SK-N-SH treated with all-trans-retinoic acid at 6 μM for 48 hours (cell line): ENCODE data around the gene EPB41L4A.

Source experiments
- ARNTL ChIP-seq: fragments of 450-650 bp; formaldehyde crosslinking; IDR thresholded peaks from 2 replicates; pipeline ENCODE4 v1.5.0; 2020; ENCODE audit warnings: low read depth, mild to moderate bottlenecking, moderate library complexity, borderline replicate concordance
- PPARA ChIP-seq: fragments of 250-450 bp; sonication (Bioruptor Pico); IDR thresholded peaks from 2 replicates; pipeline ENCODE4 v1.5.0; 2020; ENCODE audit warnings: mild to moderate bottlenecking, borderline replicate concordance
- RARB ChIP-seq: fragments of 250-450 bp; sonication (Bioruptor Pico); IDR thresholded peaks from 2 replicates; pipeline ENCODE4 v1.8.0; 2021; ENCODE audit warnings: mild to moderate bottlenecking, moderate library complexity
- TOX ChIP-seq: fragments of 250-450 bp; sonication (Bioruptor Pico); IDR thresholded peaks from 2 replicates; pipeline ENCODE4 v1.8.0; 2021; ENCODE audit warnings: mild to moderate bottlenecking, moderate library complexity, borderline replicate concordance
- TSHZ2 ChIP-seq: fragments of 250-450 bp; sonication (Bioruptor Pico); IDR thresholded peaks from 2 replicates; pipeline ENCODE4 v1.5.0; 2020; ENCODE audit warnings: mild to moderate bottlenecking, moderate library complexity
- ZFP3 ChIP-seq: fragments of 250-450 bp; sonication (Bioruptor Pico); IDR thresholded peaks from 2 replicates; pipeline ENCODE4 v1.5.0; 2020; ENCODE audit warnings: mild to moderate bottlenecking, moderate library complexity
- ZFP30 ChIP-seq: fragments of 450-650 bp; formaldehyde crosslinking; IDR thresholded peaks from 2 replicates; pipeline ENCODE4 v1.5.0; 2022; ENCODE audit warnings: mild to moderate bottlenecking, moderate library complexity
- ZNF565 ChIP-seq: fragments of 450-650 bp; formaldehyde crosslinking; conservative IDR thresholded peaks from 2 replicates; pipeline ENCODE4 v1.5.0; 2020; ENCODE audit warnings: low read depth, mild to moderate bottlenecking, moderate library complexity
- ZNF70 ChIP-seq: fragments of 450-650 bp; formaldehyde crosslinking; IDR thresholded peaks from 2 replicates; pipeline ENCODE4 v1.5.0; 2020; ENCODE audit warnings: mild to moderate bottlenecking, moderate library complexity

- no peak for TF ChIP-seq RARB
- no peak for TF ChIP-seq ZNF70
- TF ChIP-seq PPARA (CRISPR knock-in tag): no peak
- no peak for TF ChIP-seq TOX
- no peak for TF ChIP-seq ZNF565
- no peak for TF ChIP-seq ZFP3 (CRISPR knock-in tag)
- no peak for TF ChIP-seq ARNTL
- TF ChIP-seq TSHZ2 (CRISPR knock-in tag): no peak
- TF ChIP-seq ZFP30 (CRISPR knock-in tag): no peak
Observed at GRCh38 chr5:112372543-112372942, 46.5 kb downstream of the EPB41L4A start.
